ENCODE measurements around the gene SYT2. TPM values are rescaled to one million over a fixed set of nuclear protein-coding genes. Genes with fewer than 3 reads are reported as not detected.
A peak's percentile ranks its signal among the peaks of the same experiment; 100 is the strongest.
"Not testable (repeated sequence)": the region's sequence is repeated elsewhere in the genome, so short reads cannot be mapped to it uniquely, and the experiment has no call there.

The SYT2 gene
- total and polyA plus RNA-seq, 2 donors (not counting 1 experiment from before 2014, with no cell fraction given) = 0.03 TPM; not detected in 1

DNA sequence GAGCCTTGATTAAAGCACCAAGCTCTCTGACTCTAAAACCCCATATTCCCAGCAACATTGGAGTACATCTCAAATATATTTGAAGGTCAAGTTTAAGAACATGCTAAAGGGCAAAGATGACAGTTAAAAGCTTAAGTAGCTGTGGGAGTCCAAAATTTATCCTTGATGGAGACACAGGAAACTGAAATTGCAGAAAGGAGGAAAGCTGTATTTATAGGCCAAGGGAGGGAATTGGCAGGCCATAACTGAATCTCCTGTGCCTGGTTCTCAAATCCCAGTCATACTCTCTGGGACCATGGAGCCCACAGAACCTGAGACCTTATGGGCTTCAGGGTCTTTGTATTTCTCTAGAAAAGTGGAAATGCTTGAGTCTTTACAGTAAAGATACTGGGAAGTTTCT lies 167.8 kb downstream of the SYT2 start:
- not testable (repeated sequence) for H3K27ac ChIP-seq (ENCODE audit: insufficient read depth, low read length); H3K27me3 ChIP-seq (ENCODE audit: control insufficient read depth, insufficient read depth, low read length); H3K9me3 ChIP-seq (ENCODE audit: control insufficient read depth, insufficient read depth, low read depth, low read length); H3K4me2 ChIP-seq (ENCODE audit: extremely low read depth, insufficient read depth, low read length); H4K20me1 ChIP-seq (ENCODE audit: control insufficient read depth, extremely low read depth, insufficient read depth, low read length); H3K9ac ChIP-seq (ENCODE audit: insufficient read depth, low read length); DNase-seq (ENCODE audit: low read depth in 2 of 2); H2AFZ ChIP-seq (ENCODE audit: low read length); H3K79me2 ChIP-seq (ENCODE audit: control insufficient read depth, insufficient read depth, low read length); H3K36me3 ChIP-seq (ENCODE audit: control insufficient read depth, insufficient read depth, low read length)
- peaks cover 11% of the 10 kb centered on the region for H3K4me1 ChIP-seq (ENCODE audit: control insufficient read depth, extremely low read depth, insufficient read depth, low read length)
- H3K4me3 ChIP-seq (replicated peaks in 1 of 4; ENCODE audit: control extremely low read depth in 1 of 4, insufficient read depth in 1 of 4, low read depth in 3 of 4, low read length in 4 of 4) = peak overlapping the region in 1 of 4 experiments; percentile 57

GRCh38 chr1:202540858-202541257 lies 169.4 kb downstream of the SYT2 start:
- Histone ChIP-seq H3K4me2 (ENCODE audit: extremely low read depth, insufficient read depth, low read length) (peak overlapping the region; percentile 94), H3K27ac (ENCODE audit: insufficient read depth, low read length) (peak overlapping the region; percentile 84), H3K4me1 (ENCODE audit: control insufficient read depth, extremely low read depth, insufficient read depth, low read length) (peaks cover 11% of the 10 kb centered on the region), H3K4me3 (replicated peaks in 1 of 4; ENCODE audit: control extremely low read depth in 1 of 4, insufficient read depth in 1 of 4, low read depth in 3 of 4, low read length in 4 of 4) (peak overlapping the region in 3 of 4 experiments; percentile 54 to 60 (median 57))
- DNase-seq (ENCODE audit: low read depth in 2 of 2); H3K9me3 ChIP-seq (ENCODE audit: control insufficient read depth, insufficient read depth, low read depth, low read length); H4K20me1 ChIP-seq (ENCODE audit: control insufficient read depth, extremely low read depth, insufficient read depth, low read length); H2AFZ ChIP-seq (ENCODE audit: low read length); H3K79me2 ChIP-seq (ENCODE audit: control insufficient read depth, insufficient read depth, low read length); H3K36me3 ChIP-seq (ENCODE audit: control insufficient read depth, insufficient read depth, low read length); H3K27me3 ChIP-seq (ENCODE audit: control insufficient read depth, insufficient read depth, low read length); H3K9ac ChIP-seq (ENCODE audit: insufficient read depth, low read length): not testable (repeated sequence)

Other genes starting within 250 kb of the SYT2 start
- gene KDM5B, start 98.0 kb upstream of the SYT2 start, total RNA-seq = 65.2 and 82.2 TPM in 2 replicates
- 33.5 and 52.0 TPM in 2 replicates for gene KDM5B, start 98.0 kb upstream of the SYT2 start, polyA plus RNA-seq
- gene PCAT6, start 100.5 kb upstream of the SYT2 start, total RNA-seq = 0.50 and 0.51 TPM in 2 replicates
- gene PCAT6, start 100.5 kb upstream of the SYT2 start, polyA plus RNA-seq = 0.61 and 1.1 TPM in 2 replicates
- 4.4 and 5.9 TPM in 2 replicates for gene RABIF, start 178.7 kb upstream of the SYT2 start, total RNA-seq
- 14.6 and 15.8 TPM in 2 replicates for gene RABIF, start 178.7 kb upstream of the SYT2 start, polyA plus RNA-seq
- 48.3 and 55.5 TPM in 2 replicates for gene KLHL12, start 216.8 kb upstream of the SYT2 start, total RNA-seq
- gene KLHL12, start 216.8 kb upstream of the SYT2 start, polyA plus RNA-seq = 39.4 and 46.3 TPM in 2 replicates
- gene ADIPOR1, start 247.9 kb upstream of the SYT2 start, total RNA-seq = 62.4 and 81.7 TPM in 2 replicates
- 106 and 116 TPM in 2 replicates for gene ADIPOR1, start 247.9 kb upstream of the SYT2 start, polyA plus RNA-seq